Activated naive CD8-positive, alpha-beta T cell treated with anti-CD3 and anti-CD28 coated beads for 36 hours (primary cell): Measurements from ENCODE around the gene EXD3. TPM values are rescaled to one million over a fixed set of nuclear protein-coding genes. Genes with fewer than 3 reads are reported as not detected.
A peak's percentile ranks its signal among the peaks of the same experiment; 100 is the strongest.

Experiments
- DNase-seq: peaks from one replicate; pipeline ENCODE4 v3.0.0; 2021
- H3K27ac Mint-ChIP-seq: one replicate; pipeline ENCODE4 v1.8.0; 2022; ENCODE audit warnings: mild to moderate bottlenecking, moderate library complexity, mixed read lengths
- H3K27me3 Mint-ChIP-seq: one replicate; pipeline ENCODE4 v1.8.0; 2022; ENCODE audit warnings: mild to moderate bottlenecking, mixed read lengths
- H3K36me3 Mint-ChIP-seq: one replicate; pipeline ENCODE4 v1.8.0; 2021; ENCODE audit warnings: mild to moderate bottlenecking, mixed read lengths
- H3K4me1 Mint-ChIP-seq: one replicate; pipeline ENCODE4 v1.8.0; 2021; ENCODE audit warnings: mixed read lengths
- H3K4me3 Mint-ChIP-seq: one replicate; pipeline ENCODE4 v1.8.0; 2022; ENCODE audit warnings: mild to moderate bottlenecking, moderate library complexity, mixed read lengths
- H3K9me3 Mint-ChIP-seq: one replicate; pipeline ENCODE4 v1.8.0; 2022; ENCODE audit warnings: mixed read lengths
- total RNA-seq, 2 experiments: library from RNA; stranded (reverse); gene quantifications; one replicate each; pipeline ENCODE4 v1.2.3, GENCODE V29; 2021

Gene EXD3
- total RNA-seq, 2 experiments from 2014 or later = 3.6 to 4.2 TPM

DNA sequence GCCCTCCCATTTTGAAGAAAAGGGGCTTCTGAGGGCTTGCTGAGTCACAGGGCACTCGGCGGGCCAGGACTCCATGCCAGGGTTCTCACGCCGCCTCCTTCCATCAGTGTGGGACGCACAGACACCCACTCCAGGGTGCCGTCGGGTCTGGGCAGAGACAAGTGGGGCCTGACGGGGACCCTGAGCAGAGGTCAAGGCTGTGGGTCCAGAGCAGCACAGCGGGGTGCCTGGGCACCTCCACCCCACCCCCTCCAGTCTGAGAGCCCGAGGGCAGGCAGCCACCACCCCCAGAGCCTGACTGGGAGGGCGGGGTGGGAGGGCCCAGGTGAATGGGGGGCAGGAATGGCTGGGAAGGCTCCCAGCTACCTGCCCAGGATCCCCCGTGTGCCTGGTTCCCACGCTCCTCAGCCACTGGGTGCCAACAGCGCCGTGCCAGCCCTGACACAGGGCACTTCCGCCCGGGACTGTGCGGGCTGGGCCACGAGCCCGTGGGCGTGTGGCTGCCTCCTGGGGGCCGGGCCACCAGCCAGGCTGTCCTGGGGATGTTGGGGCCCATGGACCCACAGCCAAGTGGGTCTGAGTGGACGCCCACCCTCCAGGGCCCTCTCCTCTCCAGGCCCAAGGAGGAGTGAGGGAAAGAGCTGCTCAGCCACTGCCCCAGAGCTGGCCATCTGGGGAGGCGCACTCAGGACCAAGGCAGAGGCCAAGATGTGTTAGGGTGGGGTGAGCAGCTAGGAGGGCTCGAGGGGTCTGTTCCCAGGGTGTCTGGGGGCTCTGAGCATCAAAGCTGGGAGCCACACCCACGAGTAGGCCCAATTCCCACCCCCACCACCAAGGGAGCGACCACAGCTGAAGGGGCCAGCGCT, 110.7 kb downstream of the EXD3 start:
- no peak overlapping the region for H3K4me3 Mint-ChIP-seq
- no peak for DNase-seq
- peaks cover 6% of the 10 kb centered on the region for H3K4me1 Mint-ChIP-seq
- no peak overlapping the region for H3K27ac Mint-ChIP-seq
- no peaks in the 10 kb centered on the region for H3K36me3 Mint-ChIP-seq
- peaks cover 5% of the 10 kb centered on the region for H3K27me3 Mint-ChIP-seq
- no peaks in the 10 kb centered on the region for H3K9me3 Mint-ChIP-seq

GRCh38 chr9:137311171-137311985, 111.6 kb downstream of the EXD3 start:
- peaks cover 5% of the 10 kb centered on the region for H3K4me1 Mint-ChIP-seq
- no peak overlapping the region for H3K4me3 Mint-ChIP-seq
- no peaks in the 10 kb centered on the region for H3K36me3 Mint-ChIP-seq
- no peaks in the 10 kb centered on the region for H3K9me3 Mint-ChIP-seq
- peaks cover under 1% of the 10 kb centered on the region for H3K27me3 Mint-ChIP-seq
- no peak for DNase-seq
- no peak overlapping the region for H3K27ac Mint-ChIP-seq

DNA sequence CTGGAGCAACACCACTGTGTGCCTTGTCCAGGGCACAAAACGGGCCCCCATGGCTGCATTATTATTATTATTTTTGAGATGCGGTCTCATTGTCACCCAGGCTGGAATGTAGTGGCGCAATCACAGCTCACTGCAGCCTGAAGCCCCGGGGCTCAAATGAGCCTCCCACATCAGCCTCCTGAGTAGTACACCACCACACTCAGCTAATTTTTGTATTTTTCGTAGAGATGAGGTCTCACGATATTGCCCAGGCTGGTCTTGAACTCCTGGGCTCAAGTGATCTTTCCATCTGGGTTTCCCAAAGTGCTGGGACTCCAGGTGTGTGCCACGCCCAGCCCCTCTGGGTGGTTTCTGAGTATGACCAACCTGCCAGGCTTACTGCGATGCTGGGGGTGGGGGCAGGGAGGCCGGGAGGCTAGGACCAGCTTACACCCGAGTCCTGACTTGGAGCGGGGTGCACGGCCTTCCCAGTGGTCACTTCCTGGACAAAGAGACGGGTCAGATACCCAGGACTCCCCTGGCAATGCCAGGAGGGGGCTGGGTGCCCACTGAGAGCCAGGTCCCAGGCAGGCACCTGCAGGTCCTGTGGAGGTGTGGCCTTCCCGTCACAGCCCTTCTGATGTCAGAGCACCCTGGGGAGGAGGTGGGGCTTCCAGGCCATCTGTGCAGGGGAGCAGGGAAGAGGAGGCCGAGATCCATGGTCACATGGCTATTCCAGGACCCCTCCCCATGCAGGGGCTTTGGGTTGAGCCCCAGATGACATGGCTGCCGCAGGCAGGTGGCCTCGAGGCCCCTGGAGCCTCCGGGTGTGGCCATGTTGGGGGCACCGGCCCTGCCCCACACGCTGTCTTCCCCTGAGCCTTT, 112.5 kb downstream of the EXD3 start:
- DNase-seq = no peak
- Mint-ChIP-seq H3K4me1 (peaks cover 6% of the 10 kb centered on the region), H3K4me3 (no peak overlapping the region), H3K27me3 (no peaks in the 10 kb centered on the region), H3K27ac (no peak overlapping the region), H3K36me3 (no peaks in the 10 kb centered on the region), H3K9me3 (no peaks in the 10 kb centered on the region)

GRCh38 chr9:137309368-137310188, 113.4 kb downstream of the EXD3 start:
- Mint-ChIP-seq H3K4me1 (peaks cover 8% of the 10 kb centered on the region), H3K4me3 (no peak overlapping the region), H3K36me3 (no peaks in the 10 kb centered on the region), H3K9me3 (no peaks in the 10 kb centered on the region), H3K27ac (no peak overlapping the region), H3K27me3 (no peaks in the 10 kb centered on the region)
- DNase-seq = no peak

DNA sequence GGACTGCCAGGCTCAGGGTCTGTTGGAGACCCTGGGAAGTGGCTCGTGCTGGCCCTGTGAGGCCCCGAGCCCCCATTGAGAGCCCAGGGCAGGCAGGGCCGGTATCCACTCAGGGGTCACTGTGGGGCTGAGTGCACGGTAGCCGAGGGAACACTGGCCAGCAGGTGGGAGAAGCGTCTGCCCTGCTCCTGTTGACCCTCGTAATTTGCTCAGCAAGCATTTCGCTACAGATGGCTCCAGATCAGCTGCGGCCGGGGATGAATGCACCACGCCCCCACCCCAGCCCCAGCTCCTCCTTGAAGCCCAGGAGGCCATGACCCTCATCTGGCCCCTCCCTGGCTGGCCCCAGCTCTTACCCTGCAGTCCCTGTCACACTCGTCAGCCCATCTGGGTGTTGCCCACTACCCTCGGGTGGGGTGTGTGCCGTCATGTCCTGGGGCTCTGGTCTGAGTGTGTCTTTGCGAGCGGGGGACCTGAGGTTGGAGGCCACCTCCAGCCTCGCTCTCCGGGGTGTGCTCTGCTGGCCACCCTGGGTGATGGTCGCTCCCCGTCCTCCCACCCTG, 114.8 kb downstream of the EXD3 start:
- H3K36me3 Mint-ChIP-seq = no peaks in the 10 kb centered on the region
- H3K9me3 Mint-ChIP-seq = no peaks in the 10 kb centered on the region
- no peak for DNase-seq
- H3K27ac Mint-ChIP-seq = no peak overlapping the region
- H3K4me3 Mint-ChIP-seq = no peak overlapping the region
- H3K27me3 Mint-ChIP-seq = no peaks in the 10 kb centered on the region
- peaks cover 8% of the 10 kb centered on the region for H3K4me1 Mint-ChIP-seq

DNA sequence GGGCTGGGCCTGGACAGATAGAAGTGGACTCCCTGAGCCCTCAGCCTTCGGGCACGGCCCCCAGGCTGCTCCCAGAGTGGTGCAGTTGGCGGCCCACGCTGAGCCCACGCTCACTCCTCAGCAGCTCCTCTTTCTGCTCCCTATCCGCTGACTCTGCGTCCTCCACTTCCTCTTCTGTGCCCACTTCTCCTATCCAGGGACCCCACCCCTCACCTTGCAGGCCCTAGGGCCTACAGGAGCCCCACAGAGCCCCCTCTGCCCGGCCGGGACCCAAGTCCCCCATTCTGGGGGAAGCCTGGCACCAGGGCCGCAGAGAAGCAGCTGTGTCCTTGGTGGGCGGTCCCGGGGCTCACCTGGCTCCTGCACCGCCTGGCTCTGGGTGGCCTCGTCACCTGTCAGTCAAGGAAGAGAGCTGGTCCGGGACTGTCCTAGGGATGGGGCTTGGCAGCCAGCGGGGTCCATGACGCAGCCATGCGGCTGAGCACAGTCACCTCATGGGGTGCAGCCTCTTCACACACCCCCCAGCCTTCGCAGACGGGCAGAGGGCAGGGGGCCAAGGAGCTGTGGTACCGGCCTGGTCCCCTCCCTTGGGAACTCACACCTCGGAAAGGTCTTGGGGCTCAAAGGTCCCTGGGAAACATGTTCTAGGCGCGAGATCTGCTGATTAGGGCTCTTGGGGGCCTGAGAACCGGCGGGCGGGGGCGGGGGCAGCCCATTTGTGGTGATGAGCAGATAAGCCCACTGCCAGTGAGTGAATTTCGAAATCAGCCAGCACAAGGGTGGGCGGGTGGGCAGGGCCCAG, 115.5 kb downstream of the EXD3 start:
- no peak overlapping the region for H3K4me3 Mint-ChIP-seq
- H3K36me3 Mint-ChIP-seq = no peaks in the 10 kb centered on the region
- H3K27me3 Mint-ChIP-seq = no peaks in the 10 kb centered on the region
- H3K27ac Mint-ChIP-seq = no peak overlapping the region
- no peaks in the 10 kb centered on the region for H3K9me3 Mint-ChIP-seq
- DNase-seq = no peak
- H3K4me1 Mint-ChIP-seq = peaks cover 11% of the 10 kb centered on the region

GRCh38 chr9:137306850-137307254, 116.1 kb downstream of the EXD3 start:
- Mint-ChIP-seq H3K9me3 (no peaks in the 10 kb centered on the region), H3K4me3 (no peak overlapping the region), H3K27me3 (no peaks in the 10 kb centered on the region), H3K27ac (no peak overlapping the region), H3K4me1 (peaks cover 11% of the 10 kb centered on the region), H3K36me3 (no peaks in the 10 kb centered on the region)
- DNase-seq = no peak

GRCh38 chr9:137306066-137306849, 116.7 kb downstream of the EXD3 start:
- H3K4me1 Mint-ChIP-seq = peaks cover 11% of the 10 kb centered on the region
- H3K36me3 Mint-ChIP-seq = no peaks in the 10 kb centered on the region
- H3K9me3 Mint-ChIP-seq = no peaks in the 10 kb centered on the region
- H3K4me3 Mint-ChIP-seq = no peak overlapping the region
- no peaks in the 10 kb centered on the region for H3K27me3 Mint-ChIP-seq
- DNase-seq = no peak
- H3K27ac Mint-ChIP-seq = no peak overlapping the region

DNA sequence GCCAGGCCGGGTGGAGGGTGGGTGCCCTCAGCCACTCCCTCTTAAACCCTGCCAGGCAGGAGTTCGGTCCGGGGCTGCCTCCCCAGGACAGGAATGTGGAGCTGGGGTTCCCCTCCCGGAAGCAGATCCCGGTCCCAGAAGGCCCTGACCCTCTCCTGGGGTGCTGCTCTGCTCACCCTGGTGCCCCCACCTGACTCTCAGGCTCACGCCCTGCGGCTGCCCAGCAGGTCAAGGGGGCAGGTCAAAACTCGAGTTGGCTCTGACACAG, 117.2 kb downstream of the EXD3 start:
- Mint-ChIP-seq H3K4me3 (no peak overlapping the region), H3K36me3 (no peaks in the 10 kb centered on the region), H3K4me1 (peaks cover 12% of the 10 kb centered on the region), H3K27ac (peak overlapping the region; percentile 75), H3K27me3 (peaks cover 2% of the 10 kb centered on the region), H3K9me3 (no peaks in the 10 kb centered on the region)
- no peak for DNase-seq

DNA sequence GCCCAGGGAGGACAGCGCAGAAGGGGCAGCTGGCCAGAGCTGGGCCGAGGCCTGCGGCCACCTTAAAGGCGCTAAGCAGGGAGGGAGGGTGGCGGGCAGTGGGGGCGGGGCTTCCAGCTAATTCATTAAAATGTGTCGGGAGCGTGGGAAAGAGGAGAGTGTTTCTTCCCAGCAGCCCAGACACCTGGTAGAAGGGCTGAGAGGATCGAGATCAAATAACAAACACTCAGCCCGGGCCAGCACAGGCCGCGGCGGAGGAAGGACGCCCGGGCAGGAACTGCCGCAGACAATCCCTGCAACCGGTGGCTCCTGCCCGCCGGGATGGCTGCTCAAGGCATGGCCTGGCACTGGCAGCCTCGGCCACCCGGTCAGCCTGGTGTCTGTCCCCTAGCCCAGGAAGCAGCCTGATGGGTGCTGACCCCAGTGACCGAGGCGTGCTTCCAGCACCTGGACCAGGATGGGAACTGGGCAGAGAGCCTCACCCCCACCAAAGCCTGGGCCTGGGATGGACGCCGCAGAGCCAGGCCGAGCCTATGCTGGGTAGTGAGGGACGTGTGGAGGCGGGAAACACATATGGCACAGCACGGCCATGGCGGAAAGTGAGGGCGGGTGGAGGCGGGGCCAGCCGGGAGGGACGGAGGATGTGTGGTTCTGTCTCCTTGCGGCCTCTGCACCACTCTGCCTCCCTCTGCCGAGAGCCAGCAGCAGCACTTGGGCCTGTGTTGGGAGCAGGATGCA, 117.7 kb downstream of the EXD3 start:
- peak; percentile 73 for DNase-seq
- Mint-ChIP-seq H3K27ac (peak overlapping the region; percentile 75), H3K4me3 (no peak overlapping the region)

GRCh38 chr9:137304383-137305059, 118.4 kb downstream of the EXD3 start:
- peaks cover 17% of the 10 kb centered on the region for H3K4me1 Mint-ChIP-seq
- no peak for DNase-seq
- H3K36me3 Mint-ChIP-seq = no peaks in the 10 kb centered on the region
- no peaks in the 10 kb centered on the region for H3K9me3 Mint-ChIP-seq
- peaks cover 10% of the 10 kb centered on the region for H3K27me3 Mint-ChIP-seq
- no peak overlapping the region for H3K27ac Mint-ChIP-seq
- H3K4me3 Mint-ChIP-seq = no peak overlapping the region

More for the DNA sequence above, 117.7 kb downstream of the EXD3 start:
- Mint-ChIP-seq H3K4me1 (peaks cover 14% of the 10 kb centered on the region), H3K9me3 (no peaks in the 10 kb centered on the region), H3K36me3 (no peaks in the 10 kb centered on the region), H3K27me3 (peaks cover 5% of the 10 kb centered on the region)

DNA sequence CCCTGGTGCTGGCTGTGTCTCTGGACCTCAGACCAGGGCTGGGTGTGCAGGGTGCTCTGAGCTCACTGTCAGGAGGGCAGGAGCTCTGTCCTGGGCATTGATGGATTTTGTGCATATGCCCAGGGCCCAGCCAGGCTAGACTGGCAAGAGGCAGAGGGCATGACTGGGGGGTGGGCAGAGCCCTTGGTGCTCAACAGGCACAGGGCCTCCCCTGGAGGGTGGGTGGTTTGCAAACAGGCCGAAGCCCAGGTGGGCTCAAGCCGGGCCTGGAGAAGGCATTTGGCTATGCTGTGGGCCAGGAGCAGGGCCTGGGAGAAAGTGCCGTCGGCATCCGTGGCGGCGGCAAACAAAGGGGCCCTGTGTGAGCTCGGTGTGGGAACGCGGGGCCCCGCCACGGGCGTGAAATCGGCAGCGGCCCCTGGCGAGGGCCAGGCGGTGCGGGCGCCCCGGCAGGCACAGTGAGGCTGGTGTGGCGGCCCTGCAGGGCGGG, 119.0 kb downstream of the EXD3 start:
- no peak for DNase-seq

More for the DNA sequence above, 119.0 kb downstream of the EXD3 start:
- no peaks in the 10 kb centered on the region for H3K36me3 Mint-ChIP-seq
- no peaks in the 10 kb centered on the region for H3K9me3 Mint-ChIP-seq
- peaks cover 15% of the 10 kb centered on the region for H3K27me3 Mint-ChIP-seq
- H3K4me1 Mint-ChIP-seq = peaks cover 17% of the 10 kb centered on the region
- no peak overlapping the region for H3K27ac Mint-ChIP-seq
- no peak overlapping the region for H3K4me3 Mint-ChIP-seq
